ENCODE data around the gene FBXL14.

The FBXL14 gene, protein sequence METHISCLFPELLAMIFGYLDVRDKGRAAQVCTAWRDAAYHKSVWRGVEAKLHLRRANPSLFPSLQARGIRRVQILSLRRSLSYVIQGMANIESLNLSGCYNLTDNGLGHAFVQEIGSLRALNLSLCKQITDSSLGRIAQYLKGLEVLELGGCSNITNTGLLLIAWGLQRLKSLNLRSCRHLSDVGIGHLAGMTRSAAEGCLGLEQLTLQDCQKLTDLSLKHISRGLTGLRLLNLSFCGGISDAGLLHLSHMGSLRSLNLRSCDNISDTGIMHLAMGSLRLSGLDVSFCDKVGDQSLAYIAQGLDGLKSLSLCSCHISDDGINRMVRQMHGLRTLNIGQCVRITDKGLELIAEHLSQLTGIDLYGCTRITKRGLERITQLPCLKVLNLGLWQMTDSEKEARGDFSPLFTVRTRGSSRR

DNA sequence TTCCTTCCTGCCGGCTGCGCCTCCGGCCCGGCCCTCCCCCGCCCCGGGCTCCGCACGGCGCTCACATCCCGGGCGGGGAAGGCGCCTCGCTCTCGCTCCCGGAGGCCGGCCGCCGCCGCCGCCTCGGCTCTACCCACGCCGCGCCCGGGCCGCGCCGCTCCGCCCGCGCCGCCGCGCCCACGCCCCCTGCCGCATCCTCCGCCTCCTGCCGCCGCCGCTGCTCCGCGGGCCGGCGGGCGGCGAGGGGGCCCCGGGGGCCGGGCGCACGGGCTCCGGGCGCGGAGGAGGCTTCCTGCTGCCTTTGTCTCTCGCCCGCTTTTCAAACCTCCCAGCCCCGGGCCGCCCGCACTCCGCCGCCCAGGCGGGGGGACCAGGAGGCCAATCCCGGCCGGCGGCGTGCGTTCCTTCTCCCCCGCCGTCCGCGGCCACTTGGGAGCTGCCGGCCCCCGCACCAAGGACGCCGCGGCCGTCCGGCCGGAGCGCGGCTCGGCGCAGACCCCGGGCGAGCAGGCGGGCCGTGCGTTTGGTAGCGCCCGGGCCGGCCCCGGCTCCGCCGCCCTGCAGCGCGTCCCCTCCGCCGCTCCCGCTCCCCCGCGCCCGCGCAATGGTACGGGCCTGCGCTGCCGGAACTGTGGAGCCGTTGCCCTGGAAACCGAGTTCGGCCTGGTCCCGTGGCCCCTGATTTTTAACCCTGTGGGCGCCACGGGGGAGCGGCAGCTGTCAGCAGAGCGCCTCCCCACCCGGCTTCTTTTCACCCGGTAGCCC lies at the start of gene FBXL14:
FBXL14 (minus strand) TSS at position 321 of the 765 bp plus-strand sequence. CDS start 515 bp downstream, outside the sequence.
- peak within 1 kb of the TSS; percentile 74 for H3K4me3 ChIP-seq (ENCODE audit: low read depth, low read length)
- CTCF ChIA-PET = interaction anchor here (1.1 to 7.4 kb wide), 6 partner anchors 9 to 477 kb away, joined by 3 to 67 read pairs (median 3); no protein-coding TSS in a partner anchor
- TF ChIP-seq, protein P1, sequence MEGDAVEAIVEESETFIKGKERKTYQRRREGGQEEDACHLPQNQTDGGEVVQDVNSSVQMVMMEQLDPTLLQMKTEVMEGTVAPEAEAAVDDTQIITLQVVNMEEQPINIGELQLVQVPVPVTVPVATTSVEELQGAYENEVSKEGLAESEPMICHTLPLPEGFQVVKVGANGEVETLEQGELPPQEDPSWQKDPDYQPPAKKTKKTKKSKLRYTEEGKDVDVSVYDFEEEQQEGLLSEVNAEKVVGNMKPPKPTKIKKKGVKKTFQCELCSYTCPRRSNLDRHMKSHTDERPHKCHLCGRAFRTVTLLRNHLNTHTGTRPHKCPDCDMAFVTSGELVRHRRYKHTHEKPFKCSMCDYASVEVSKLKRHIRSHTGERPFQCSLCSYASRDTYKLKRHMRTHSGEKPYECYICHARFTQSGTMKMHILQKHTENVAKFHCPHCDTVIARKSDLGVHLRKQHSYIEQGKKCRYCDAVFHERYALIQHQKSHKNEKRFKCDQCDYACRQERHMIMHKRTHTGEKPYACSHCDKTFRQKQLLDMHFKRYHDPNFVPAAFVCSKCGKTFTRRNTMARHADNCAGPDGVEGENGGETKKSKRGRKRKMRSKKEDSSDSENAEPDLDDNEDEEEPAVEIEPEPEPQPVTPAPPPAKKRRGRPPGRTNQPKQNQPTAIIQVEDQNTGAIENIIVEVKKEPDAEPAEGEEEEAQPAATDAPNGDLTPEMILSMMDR (IDR thresholded peaks at IDR 0.05; ENCODE audit: insufficient read depth, low read length, missing control alignments) = no peak
- POLR2A ChIA-PET = no interaction called here
- DNase-seq (ENCODE audit: low read depth, low spot score) = no peak

DNA sequence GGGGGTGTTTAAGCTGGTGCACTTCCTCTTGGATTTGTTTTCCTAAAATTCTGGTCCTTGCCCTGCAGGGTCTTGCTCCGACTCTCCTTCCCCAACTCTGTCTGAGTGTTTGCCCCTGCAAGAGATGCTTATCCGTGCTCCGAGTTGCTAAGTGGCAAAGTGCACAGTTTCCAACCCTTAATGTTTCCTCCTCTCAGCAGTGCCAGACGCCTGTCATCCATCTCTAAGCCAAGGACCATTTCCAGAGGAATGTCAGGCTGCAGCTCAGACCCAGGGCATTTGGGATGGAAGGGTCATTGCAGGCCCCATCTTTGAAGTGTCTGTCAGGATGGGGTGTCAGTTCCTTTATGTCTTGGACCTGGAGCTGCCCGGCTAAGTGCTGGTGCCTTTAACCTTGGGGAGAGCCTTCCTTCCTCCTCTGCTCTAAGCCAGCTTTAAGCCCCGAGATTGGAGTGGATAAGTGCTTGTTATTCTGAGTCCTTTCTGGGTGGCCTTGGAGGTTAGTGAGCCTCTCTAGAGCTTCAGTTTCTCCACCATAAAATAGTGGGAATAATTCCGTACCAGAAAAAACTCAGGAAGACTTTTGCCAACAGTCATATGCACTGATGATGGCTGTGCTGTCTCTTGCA lies 49.6 kb upstream of the FBXL14 start:
- no peak overlapping the region for H3K4me3 ChIP-seq (ENCODE audit: low read depth, low read length)
- DNase-seq (ENCODE audit: low read depth, low spot score) = no peak
- TF ChIP-seq, protein P1 (IDR thresholded peaks at IDR 0.05; ENCODE audit: insufficient read depth, low read length, missing control alignments) = no peak
- ChIA-PET CTCF (interaction anchor here (0.8 to 20.3 kb wide), 7 partner anchors 9 to 296 kb away, joined by 3 to 767 read pairs (median 6); partner anchors contain the start of gene WNT5B), POLR2A (interaction anchor here (1.1 kb wide), 1 partner anchor 18 kb away, joined by 3 read pairs; no protein-coding TSS in a partner anchor)

DNA sequence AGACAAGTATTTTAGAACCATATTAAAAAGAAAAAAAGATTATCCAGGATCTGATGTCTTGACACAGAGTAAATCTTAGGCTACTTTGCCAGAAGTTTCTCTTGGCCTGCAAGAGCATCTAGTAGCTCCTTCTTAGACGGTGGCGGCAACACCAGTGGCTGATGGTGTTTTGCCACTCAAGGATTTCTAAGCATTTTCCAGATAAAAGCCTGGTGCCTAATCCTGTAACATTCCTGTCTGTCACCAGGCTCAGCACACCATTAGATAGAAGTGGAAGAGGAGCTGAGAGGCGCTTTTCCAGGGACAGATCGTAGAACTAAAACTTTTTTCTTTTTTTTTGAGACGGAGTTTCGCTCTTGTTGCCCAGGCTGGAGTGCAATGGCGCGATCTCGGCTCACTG lies 48.7 kb upstream of the FBXL14 start:
- TF ChIP-seq, protein P1 (IDR thresholded peaks at IDR 0.05; ENCODE audit: insufficient read depth, low read length, missing control alignments) = no peak
- ChIA-PET POLR2A (interaction anchor here (0.6 kb wide), 1 partner anchor 37 kb away, joined by 3 read pairs; no protein-coding TSS in a partner anchor), CTCF (interaction anchor here (0.6 to 20.3 kb wide), 4 partner anchors 8 to 146 kb away, joined by 3 to 767 read pairs (median 126); partner anchors contain the start of gene WNT5B)
- DNase-seq (ENCODE audit: low read depth, low spot score) = no peak
- H3K4me3 ChIP-seq (ENCODE audit: low read depth, low read length) = no peak overlapping the region

DNA sequence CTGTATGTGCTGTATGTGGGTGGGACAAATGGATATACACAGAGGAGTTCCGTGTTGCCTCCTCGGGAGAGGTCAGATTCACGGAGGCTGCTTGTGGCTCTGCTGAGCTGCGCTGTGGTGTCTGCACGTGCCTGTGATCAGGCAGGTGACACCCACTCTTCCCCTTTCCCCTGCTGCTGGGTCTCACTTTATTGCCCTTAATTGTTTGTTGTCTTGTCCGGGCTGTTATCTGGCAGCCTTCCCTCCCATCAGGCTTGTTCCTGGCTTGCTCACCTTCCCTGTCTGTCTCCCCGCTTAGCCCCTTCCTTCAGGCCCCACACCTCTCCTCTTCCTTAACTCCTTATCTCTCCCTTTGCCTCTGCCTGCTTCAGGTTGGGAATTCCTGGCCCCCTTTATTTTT lies 48.1 kb upstream of the FBXL14 start:
- DNase-seq (ENCODE audit: low read depth, low spot score) = no peak
- POLR2A ChIA-PET = interaction anchor here (0.6 kb wide), 1 partner anchor 36 kb away, joined by 3 read pairs; no protein-coding TSS in a partner anchor
- CTCF ChIA-PET = interaction anchor here (4.6 to 20.3 kb wide), 3 partner anchors 8 to 146 kb away, joined by 30 to 767 read pairs (median 223); partner anchors contain the start of gene WNT5B
- H3K4me3 ChIP-seq (ENCODE audit: low read depth, low read length) = no peak overlapping the region
- TF ChIP-seq, protein P1 (IDR thresholded peaks at IDR 0.05; ENCODE audit: insufficient read depth, low read length, missing control alignments) = no peak

DNA sequence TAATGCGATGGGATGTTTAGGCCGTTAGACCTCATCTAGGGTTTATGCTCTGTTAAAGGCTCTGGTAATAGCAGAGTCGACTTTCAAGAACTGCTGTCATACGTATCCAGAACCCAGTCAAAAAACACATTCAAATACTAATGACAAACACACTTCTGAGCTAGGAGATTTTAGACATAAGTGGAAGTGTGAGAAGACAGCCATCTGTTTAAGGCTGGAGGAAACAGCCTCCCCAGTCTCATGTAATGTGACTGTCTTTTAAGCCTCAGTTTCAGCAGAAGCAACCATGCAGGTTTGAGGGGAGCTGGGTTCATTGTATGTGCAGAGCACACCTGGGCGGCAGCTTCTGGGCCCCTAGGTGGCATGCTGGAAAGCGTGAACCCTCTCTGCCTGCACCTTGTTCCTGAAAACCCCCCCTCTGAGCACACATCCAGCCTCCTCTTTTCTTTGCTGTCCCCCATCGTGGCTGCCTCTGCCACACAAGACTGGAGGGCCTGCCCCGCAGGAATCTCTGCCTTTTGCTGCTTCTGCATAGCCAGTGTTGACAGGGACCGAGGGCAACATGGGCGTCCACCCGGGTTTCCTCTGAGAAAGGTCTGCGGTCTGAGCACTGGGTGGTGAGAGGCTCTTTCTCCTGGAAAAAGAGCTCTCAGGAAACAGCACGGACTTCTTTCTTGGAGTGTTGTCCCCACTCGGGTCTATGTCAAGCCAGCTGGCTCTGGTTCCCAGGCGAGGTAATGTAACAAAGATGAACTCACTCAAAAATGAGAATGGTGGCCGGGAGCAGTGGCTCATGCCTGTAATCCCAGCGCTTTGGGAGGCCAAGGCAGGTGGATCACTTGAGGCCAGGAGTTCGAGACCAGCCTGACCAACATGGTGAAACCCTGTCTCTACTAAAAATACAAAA lies 46.2 kb upstream of the FBXL14 start:
- ChIA-PET POLR2A (no interaction called here), CTCF (interaction anchor here (1.1 to 13.9 kb wide), 5 partner anchors 10 to 152 kb away, joined by 3 to 223 read pairs (median 5); no protein-coding TSS in a partner anchor)
- no peak overlapping the region for H3K4me3 ChIP-seq (ENCODE audit: low read depth, low read length)
- DNase-seq (ENCODE audit: low read depth, low spot score) = no peak
- TF ChIP-seq, protein P1 (IDR thresholded peaks at IDR 0.05; ENCODE audit: insufficient read depth, low read length, missing control alignments) = no peak

Data from AG04449 (cell line).